NT2/D1 (cell line): ENCODE results near the gene SARDH.
"Not testable (repeated sequence)": the region's sequence is repeated elsewhere in the genome, so short reads cannot be mapped to it uniquely, and the experiment has no call there.

Experiments used
- DNase-seq: peaks from one replicate; pipeline ENCODE4 v3.0.0-alpha.2; 2011; ENCODE audit warnings: low read depth, low spot score
- H3K27me3 ChIP-seq: 2 replicates; pipeline ENCODE4 v1.6.0; 2011; ENCODE audit warnings: mild to moderate bottlenecking; ENCODE audit not compliant: insufficient read length, insufficient read depth
- H3K36me3 ChIP-seq: 2 replicates; pipeline ENCODE4 v1.6.1; 2011; ENCODE audit warnings: mild to moderate bottlenecking, low read length, mixed read lengths; ENCODE audit not compliant: insufficient read depth, insufficient read length
- H3K4me1 ChIP-seq: 2 replicates; pipeline ENCODE4 v1.5.1; 2011; ENCODE audit not compliant: insufficient read depth, insufficient read length
- H3K4me3 ChIP-seq: 2 replicates; pipeline ENCODE4 v1.5.1; 2011; ENCODE audit warnings: low read depth; ENCODE audit not compliant: insufficient read length
- H3K9ac ChIP-seq: 2 replicates; pipeline ENCODE4 v1.6.0; 2011; ENCODE audit warnings: low read depth; ENCODE audit not compliant: insufficient read length
- H3K9me3 ChIP-seq: 2 replicates; pipeline ENCODE4 v1.5.1; 2011; ENCODE audit warnings: mild to moderate bottlenecking, low read length; ENCODE audit not compliant: insufficient read depth
- SUZ12 ChIP-seq: IDR thresholded peaks from 2 replicates; pipeline ENCODE4 v1.6.1; 2011; ENCODE audit not compliant: insufficient read length, insufficient read depth; ENCODE audit errors: extremely low read depth
- YY1 ChIP-seq: IDR thresholded peaks from 2 replicates; pipeline ENCODE4 v1.6.1; 2011; ENCODE audit not compliant: insufficient read length, insufficient read depth
- ZNF274 ChIP-seq: IDR thresholded peaks from 2 replicates; pipeline ENCODE4 v1.6.1; 2011; ENCODE audit warnings: mild to moderate bottlenecking, low read depth, low read length

The SARDH gene

DNA sequence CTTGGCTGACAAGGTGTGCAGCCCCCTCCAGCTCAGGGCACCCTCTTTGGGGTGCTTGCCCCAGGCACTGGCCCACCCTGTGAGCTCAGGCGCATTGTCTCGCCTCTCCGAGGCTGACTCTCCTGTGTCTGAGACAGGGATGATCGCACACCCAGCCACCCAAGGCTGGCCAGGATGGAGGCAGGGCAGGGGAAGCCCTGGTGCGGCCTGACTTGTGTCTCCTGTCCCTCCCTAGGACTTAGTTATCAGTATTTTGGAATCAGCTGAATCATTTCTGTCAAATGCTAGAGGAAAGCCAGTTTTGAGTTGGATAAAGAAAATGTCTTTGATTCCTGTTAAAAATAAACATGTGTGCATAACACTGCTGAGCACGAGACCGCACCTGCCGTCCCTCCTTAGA lies 104.5 kb downstream of the SARDH start:
- DNase-seq, result no peak
- H3K4me1 ChIP-seq, result peaks cover 33% of the 10 kb centered on the region
- H3K36me3 ChIP-seq, result no peaks in the 10 kb centered on the region
- H3K27me3 ChIP-seq, result peaks cover 4% of the 10 kb centered on the region
- no peaks in the 10 kb centered on the region for H3K9me3 ChIP-seq
- TF ChIP-seq SUZ12 (no peak), YY1 (no peak), ZNF274 (no peak)
- H3K4me3 ChIP-seq, result no peak overlapping the region
- H3K9ac ChIP-seq, result peak overlapping the region; percentile 52

GRCh38 chr9:133632806-133633680 lies 105.1 kb downstream of the SARDH start:
- H3K4me1 ChIP-seq, result peaks cover 33% of the 10 kb centered on the region
- H3K9me3 ChIP-seq, result no peaks in the 10 kb centered on the region
- H3K36me3 ChIP-seq, result no peaks in the 10 kb centered on the region
- DNase-seq, result no peak
- no peak overlapping the region for H3K4me3 ChIP-seq
- TF ChIP-seq ZNF274 (no peak), YY1 (no peak), SUZ12 (no peak)
- no peak overlapping the region for H3K9ac ChIP-seq
- H3K27me3 ChIP-seq, result peaks cover 4% of the 10 kb centered on the region

GRCh38 chr9:133631111-133631510 lies 107.0 kb downstream of the SARDH start:
- no peaks in the 10 kb centered on the region for H3K36me3 ChIP-seq
- TF ChIP-seq SUZ12 (no peak), YY1 (no peak), ZNF274 (no peak)
- H3K4me3 ChIP-seq, result no peak overlapping the region
- H3K27me3 ChIP-seq, result peaks cover 2% of the 10 kb centered on the region
- peaks cover 29% of the 10 kb centered on the region for H3K4me1 ChIP-seq
- no peak for DNase-seq
- no peak overlapping the region for H3K9ac ChIP-seq
- peaks cover 12% of the 10 kb centered on the region; the same call in 1 of the 2 replicates for H3K9me3 ChIP-seq

DNA sequence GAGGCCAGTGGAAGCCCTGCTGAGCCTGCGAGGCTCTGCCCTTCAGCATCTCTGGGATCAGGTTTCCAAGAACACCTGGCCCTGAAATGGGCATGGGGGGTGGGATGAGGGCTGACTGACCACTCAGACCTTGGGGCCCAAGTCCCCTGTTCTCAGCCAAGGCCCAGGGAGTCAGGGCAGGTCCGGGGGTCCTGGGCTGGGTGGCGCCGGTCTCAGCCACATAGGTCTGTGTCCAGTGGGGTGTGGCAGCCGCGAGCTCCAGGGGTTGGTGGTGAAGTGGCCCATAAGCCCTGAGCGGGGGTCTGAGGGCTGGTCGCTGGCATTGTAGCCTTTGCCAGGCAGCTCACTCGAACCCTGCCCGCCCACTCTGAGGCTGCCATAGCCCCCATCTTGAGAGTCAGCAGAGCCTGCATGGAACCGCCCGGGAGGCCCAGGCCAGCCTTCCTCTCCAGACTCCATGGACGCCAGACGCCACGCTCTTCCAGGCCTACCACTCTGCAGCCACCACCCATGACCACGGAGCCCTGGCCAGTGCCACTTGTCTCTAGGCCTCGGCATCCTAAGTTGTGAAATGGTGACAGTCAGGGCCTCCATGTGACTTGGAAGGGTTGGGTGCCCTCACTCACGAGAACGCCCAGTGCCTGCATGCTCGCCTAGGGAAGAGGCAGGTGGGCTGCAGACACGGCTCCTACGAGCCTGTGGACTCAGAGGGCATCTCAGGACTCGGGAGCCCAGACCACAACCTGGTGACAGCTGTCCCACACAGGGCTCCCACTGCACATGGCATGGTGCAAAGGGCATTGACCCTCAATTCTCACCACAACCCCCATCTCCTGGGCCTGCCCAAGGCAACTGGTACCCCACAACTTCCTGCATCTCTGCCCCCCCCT lies 108.7 kb downstream of the SARDH start:
- no peaks in the 10 kb centered on the region for H3K36me3 ChIP-seq
- no peak for DNase-seq
- no peak overlapping the region for H3K9ac ChIP-seq
- peaks cover 24% of the 10 kb centered on the region; the same call in 1 of the 2 replicates for H3K9me3 ChIP-seq
- H3K27me3 ChIP-seq, result peaks cover 2% of the 10 kb centered on the region
- H3K4me1 ChIP-seq, result peaks cover 22% of the 10 kb centered on the region
- H3K4me3 ChIP-seq, result no peak overlapping the region
- TF ChIP-seq YY1 (no peak), ZNF274 (no peak), SUZ12 (no peak)

- Histone ChIP-seq H3K27me3 (peaks cover 2% of the 10 kb centered on the region), H3K4me3 (no peak overlapping the region), H3K36me3 (no peaks in the 10 kb centered on the region), H3K9me3 (peaks cover 24% of the 10 kb centered on the region; the same call in 1 of the 2 replicates), H3K9ac (no peak overlapping the region), H3K4me1 (peaks cover 17% of the 10 kb centered on the region)
- TF ChIP-seq YY1, result no peak
- TF ChIP-seq ZNF274, result no peak
- no peak for TF ChIP-seq SUZ12
- DNase-seq, result no peak
Measured at GRCh38 chr9:133628766-133629165, 109.4 kb downstream of the SARDH start.

DNA sequence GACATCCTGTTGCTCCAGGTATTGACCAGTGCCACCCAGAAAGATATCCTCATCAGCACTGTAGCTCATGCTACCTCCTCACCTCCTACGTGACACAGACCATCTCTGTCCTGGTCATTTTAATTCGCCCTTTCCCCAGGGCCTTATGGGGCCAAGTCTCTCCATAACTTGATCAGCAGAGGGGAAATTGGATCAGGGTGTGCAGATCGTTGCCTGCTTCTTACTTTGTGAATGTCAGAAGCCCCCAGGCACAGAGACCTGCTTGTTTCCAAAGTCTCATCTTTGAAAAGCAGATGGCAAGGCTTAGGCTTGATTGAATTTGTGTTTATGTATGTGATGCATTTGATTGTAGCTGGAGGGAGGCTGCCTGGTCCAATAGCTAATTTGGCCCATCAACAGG lies 110.8 kb downstream of the SARDH start:
- Histone ChIP-seq H3K36me3 (no peaks in the 10 kb centered on the region), H3K27me3 (peaks cover 5% of the 10 kb centered on the region), H3K9ac (no peak overlapping the region), H3K4me1 (peaks cover 8% of the 10 kb centered on the region), H3K4me3 (no peak overlapping the region), H3K9me3 (peaks cover 24% of the 10 kb centered on the region; the same call in 1 of the 2 replicates)
- DNase-seq, result no peak
- TF ChIP-seq ZNF274 (no peak), SUZ12 (no peak), YY1 (no peak)

GRCh38 chr9:133626008-133626407 lies 112.1 kb downstream of the SARDH start:
- H3K9ac ChIP-seq, DNase-seq: not testable (repeated sequence)

More at GRCh38 chr9:133626008-133626407, 112.1 kb downstream of the SARDH start:
- not testable (repeated sequence) for H3K4me3 ChIP-seq, H3K4me1 ChIP-seq, H3K27me3 ChIP-seq, H3K36me3 ChIP-seq
- peaks cover 24% of the 10 kb centered on the region; the same call in 1 of the 2 replicates for H3K9me3 ChIP-seq
